SK-N-SH treated with all-trans-retinoic acid at 6 μM for 48 hours (cell line): ENCODE measurements around the gene SOX6.

Experiments used
- CREB5 ChIP-seq: fragments of 250-450 bp; sonication (Bioruptor Pico); IDR thresholded peaks from 2 replicates; pipeline ENCODE4 v1.5.1; 2020; ENCODE audit warnings: low read depth, mild to moderate bottlenecking, moderate library complexity
- TCF4 ChIP-seq: fragments of 250-450 bp; sonication (Bioruptor Pico); IDR thresholded peaks from 2 replicates; pipeline ENCODE4 v1.8.0; 2021; ENCODE audit warnings: mild to moderate bottlenecking, moderate library complexity, borderline replicate concordance
- ZFP30 ChIP-seq: fragments of 450-650 bp; formaldehyde crosslinking; IDR thresholded peaks from 2 replicates; pipeline ENCODE4 v1.5.0; 2022; ENCODE audit warnings: mild to moderate bottlenecking, moderate library complexity
- TF ChIP-seq, protein P1 (sequence below): fragments of 250-450 bp; sonication (Bioruptor Pico); IDR thresholded peaks from 2 replicates; pipeline ENCODE4 v1.8.0; 2021; ENCODE audit warnings: low read depth, mild to moderate bottlenecking, moderate library complexity, borderline replicate concordance

GRCh38 chr11:16262645-16262955 lies 93.7 kb downstream of the SOX6 start:
- TF ChIP-seq TCF4 (no peak), CREB5 (CRISPR knock-in tag) (no peak), ZFP30 (no peak)
- TF ChIP-seq, protein P1, sequence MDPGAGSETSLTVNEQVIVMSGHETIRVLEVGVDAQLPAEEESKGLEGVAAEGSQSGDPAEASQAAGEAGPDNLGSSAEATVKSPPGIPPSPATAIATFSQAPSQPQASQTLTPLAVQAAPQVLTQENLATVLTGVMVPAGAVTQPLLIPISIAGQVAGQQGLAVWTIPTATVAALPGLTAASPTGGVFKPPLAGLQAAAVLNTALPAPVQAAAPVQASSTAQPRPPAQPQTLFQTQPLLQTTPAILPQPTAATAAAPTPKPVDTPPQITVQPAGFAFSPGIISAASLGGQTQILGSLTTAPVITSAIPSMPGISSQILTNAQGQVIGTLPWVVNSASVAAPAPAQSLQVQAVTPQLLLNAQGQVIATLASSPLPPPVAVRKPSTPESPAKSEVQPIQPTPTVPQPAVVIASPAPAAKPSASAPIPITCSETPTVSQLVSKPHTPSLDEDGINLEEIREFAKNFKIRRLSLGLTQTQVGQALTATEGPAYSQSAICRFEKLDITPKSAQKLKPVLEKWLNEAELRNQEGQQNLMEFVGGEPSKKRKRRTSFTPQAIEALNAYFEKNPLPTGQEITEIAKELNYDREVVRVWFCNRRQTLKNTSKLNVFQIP (CRISPR knock-in tag) = no peak
